ENCODE measurements around the gene LRRC3B. TPM values are rescaled to one million over a fixed set of nuclear protein-coding genes. Genes with fewer than 3 reads are reported as not detected.

LRRC3B gene
- total RNA-seq, 1 experiment from 2014 or later, result not detected

GRCh38 chr3:26714485-26714884 lies 91.9 kb downstream of the LRRC3B start:
- no peak overlapping the region for H3K27ac Mint-ChIP-seq (ENCODE audit: unreplicated experiment)

GRCh38 chr3:26715431-26715830 lies 92.9 kb downstream of the LRRC3B start:
- Mint-ChIP-seq H3K4me3 (ENCODE audit: low read depth, unreplicated experiment) (no peak overlapping the region), H3K4me1 (ENCODE audit: low read depth, unreplicated experiment) (no peaks in the 10 kb centered on the region), H3K9me3 (ENCODE audit: low read depth, unreplicated experiment) (peaks cover 2% of the 10 kb centered on the region), H3K27ac (ENCODE audit: unreplicated experiment) (no peak overlapping the region), H3K36me3 (ENCODE audit: insufficient read depth, unreplicated experiment) (no peaks in the 10 kb centered on the region), H3K27me3 (ENCODE audit: unreplicated experiment) (no peaks in the 10 kb centered on the region)
- TF ChIP-seq CTCF (IDR thresholded peaks at IDR 0.05; ENCODE audit: unreplicated experiment), result no peak
- intact Hi-C loops (cut with micrococcal nuclease; ENCODE audit: unreplicated experiment), result loop anchor here (5.0 to 10.0 kb wide), 2 partner anchors 249 to 358 kb away; no protein-coding TSS in a partner anchor
- CTCF ChIA-PET, result interaction anchor here (0.9 kb wide), 1 partner anchor 511 kb away, joined by 8 read pairs; no protein-coding TSS in a partner anchor
- BruUV-seq (replicated peaks), result no TSS peak
- no peak for DNase-seq

More at GRCh38 chr3:26714485-26714884, 91.9 kb downstream of the LRRC3B start:
- no peak for TF ChIP-seq CTCF (IDR thresholded peaks at IDR 0.05; ENCODE audit: unreplicated experiment)
- intact Hi-C loops (cut with micrococcal nuclease; ENCODE audit: unreplicated experiment), result loop anchor here (5.0 to 10.0 kb wide), 4 partner anchors 127 to 872 kb away; no protein-coding TSS in a partner anchor
- Mint-ChIP-seq H3K36me3 (ENCODE audit: insufficient read depth, unreplicated experiment) (no peaks in the 10 kb centered on the region), H3K4me3 (ENCODE audit: low read depth, unreplicated experiment) (no peak overlapping the region), H3K27me3 (ENCODE audit: unreplicated experiment) (no peaks in the 10 kb centered on the region), H3K9me3 (ENCODE audit: low read depth, unreplicated experiment) (peaks cover 2% of the 10 kb centered on the region), H3K4me1 (ENCODE audit: low read depth, unreplicated experiment) (no peaks in the 10 kb centered on the region)
- no peak for DNase-seq
- CTCF ChIA-PET, result interaction anchor here (0.9 kb wide), 1 partner anchor 510 kb away, joined by 8 read pairs; no protein-coding TSS in a partner anchor
- no TSS peak for BruUV-seq (replicated peaks)

GRCh38 chr3:26718315-26718714 lies 95.7 kb downstream of the LRRC3B start:
- intact Hi-C loops (cut with micrococcal nuclease; ENCODE audit: unreplicated experiment), result loop anchor here (5.0 to 10.0 kb wide), 2 partner anchors 246 to 361 kb away; no protein-coding TSS in a partner anchor
- Mint-ChIP-seq H3K4me1 (ENCODE audit: low read depth, unreplicated experiment) (no peaks in the 10 kb centered on the region), H3K4me3 (ENCODE audit: low read depth, unreplicated experiment) (no peak overlapping the region), H3K36me3 (ENCODE audit: insufficient read depth, unreplicated experiment) (no peaks in the 10 kb centered on the region), H3K27ac (ENCODE audit: unreplicated experiment) (no peak overlapping the region), H3K27me3 (ENCODE audit: unreplicated experiment) (no peaks in the 10 kb centered on the region), H3K9me3 (ENCODE audit: low read depth, unreplicated experiment) (peaks cover 2% of the 10 kb centered on the region)
- CTCF ChIA-PET, result no interaction called here
- DNase-seq, result no peak
- TF ChIP-seq CTCF (IDR thresholded peaks at IDR 0.05; ENCODE audit: unreplicated experiment), result no peak
- BruUV-seq (replicated peaks), result no TSS peak

GRCh38 chr3:26719134-26719533 lies 96.6 kb downstream of the LRRC3B start:
- no peak for DNase-seq
- peaks cover 2% of the 10 kb centered on the region for H3K9me3 Mint-ChIP-seq (ENCODE audit: low read depth, unreplicated experiment)
- intact Hi-C loops (cut with micrococcal nuclease; ENCODE audit: unreplicated experiment), result loop anchor here (5.0 to 10.0 kb wide), 2 partner anchors 246 to 362 kb away; no protein-coding TSS in a partner anchor
- H3K4me3 Mint-ChIP-seq (ENCODE audit: low read depth, unreplicated experiment), result no peak overlapping the region
- no peaks in the 10 kb centered on the region for H3K4me1 Mint-ChIP-seq (ENCODE audit: low read depth, unreplicated experiment)
- H3K27me3 Mint-ChIP-seq (ENCODE audit: unreplicated experiment), result no peaks in the 10 kb centered on the region
- CTCF ChIA-PET, result interaction anchor here (0.6 kb wide), 1 partner anchor 804 kb away, joined by 4 read pairs; no protein-coding TSS in a partner anchor
- BruUV-seq (replicated peaks), result no TSS peak
- no peaks in the 10 kb centered on the region for H3K36me3 Mint-ChIP-seq (ENCODE audit: insufficient read depth, unreplicated experiment)
- TF ChIP-seq CTCF (IDR thresholded peaks at IDR 0.05; ENCODE audit: unreplicated experiment), result no peak
- no peak overlapping the region for H3K27ac Mint-ChIP-seq (ENCODE audit: unreplicated experiment)

All from Calu3 (cell line).